Measurements from ENCODE around the gene CDHR3.

Gene CDHR3

DNA sequence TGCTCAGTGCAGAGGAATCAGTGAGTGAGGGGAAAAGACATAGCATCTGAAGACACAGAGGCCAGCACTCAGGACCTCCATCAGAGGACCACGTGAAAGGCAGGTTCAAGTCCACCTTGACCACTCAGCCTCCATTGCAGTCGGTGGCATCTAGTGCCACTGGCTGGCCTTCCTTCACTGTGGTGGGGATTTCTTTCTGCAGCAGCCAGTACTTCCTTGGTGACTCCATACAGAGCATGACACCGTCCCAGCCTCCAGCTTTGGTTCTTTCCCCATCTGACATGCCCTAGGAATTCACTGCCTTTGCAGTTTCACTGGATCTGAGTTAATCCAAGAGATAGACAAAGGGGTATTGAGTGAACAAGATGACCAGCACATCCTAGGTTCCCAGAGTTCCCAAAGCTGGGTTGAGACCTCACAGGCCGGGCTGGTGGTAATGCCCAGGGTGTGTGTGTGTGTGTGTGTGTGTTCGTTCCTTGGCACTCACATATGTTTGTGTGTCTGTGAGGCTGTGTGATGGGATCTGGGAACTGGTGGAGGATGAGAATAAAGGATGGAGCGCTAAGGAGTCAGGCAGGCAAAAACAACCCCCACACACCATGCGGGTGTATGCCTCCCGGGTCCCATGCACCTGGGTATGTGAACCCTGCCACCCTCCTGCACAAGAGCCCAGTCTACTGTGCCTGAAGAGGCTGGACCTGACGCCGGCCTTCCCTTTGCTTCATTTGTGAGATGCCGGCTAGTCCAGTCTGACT, 91.3 kb downstream of the CDHR3 start:
- no peak for DNase-seq

DNA sequence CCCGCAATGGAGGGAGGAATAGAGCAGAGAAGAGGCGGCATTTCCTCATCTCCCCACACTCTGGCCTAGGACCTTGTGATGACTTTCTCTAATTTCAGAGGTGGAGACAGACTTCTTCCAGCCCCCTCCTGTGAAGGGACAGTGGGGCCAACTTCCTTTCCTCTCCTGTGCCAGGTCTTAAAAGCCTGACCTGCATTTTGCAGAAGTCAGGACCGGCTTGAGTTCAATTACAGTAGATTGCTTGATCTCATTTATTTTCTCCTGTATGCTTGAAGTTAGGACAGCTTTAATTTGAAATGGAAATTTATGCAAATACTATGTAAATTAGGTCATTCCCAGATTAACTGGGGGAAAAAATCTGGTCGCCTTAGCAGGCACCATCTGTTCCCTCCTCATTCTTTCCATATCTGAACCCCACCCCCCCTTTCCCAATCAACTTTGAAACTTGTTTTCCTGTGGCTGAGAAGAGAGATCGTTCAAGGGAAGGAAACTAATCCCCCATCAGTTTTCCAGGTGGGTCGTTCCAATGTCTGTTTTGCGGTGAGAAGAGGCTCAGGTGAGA, 92.0 kb downstream of the CDHR3 start:
- DNase-seq = no peak

DNA sequence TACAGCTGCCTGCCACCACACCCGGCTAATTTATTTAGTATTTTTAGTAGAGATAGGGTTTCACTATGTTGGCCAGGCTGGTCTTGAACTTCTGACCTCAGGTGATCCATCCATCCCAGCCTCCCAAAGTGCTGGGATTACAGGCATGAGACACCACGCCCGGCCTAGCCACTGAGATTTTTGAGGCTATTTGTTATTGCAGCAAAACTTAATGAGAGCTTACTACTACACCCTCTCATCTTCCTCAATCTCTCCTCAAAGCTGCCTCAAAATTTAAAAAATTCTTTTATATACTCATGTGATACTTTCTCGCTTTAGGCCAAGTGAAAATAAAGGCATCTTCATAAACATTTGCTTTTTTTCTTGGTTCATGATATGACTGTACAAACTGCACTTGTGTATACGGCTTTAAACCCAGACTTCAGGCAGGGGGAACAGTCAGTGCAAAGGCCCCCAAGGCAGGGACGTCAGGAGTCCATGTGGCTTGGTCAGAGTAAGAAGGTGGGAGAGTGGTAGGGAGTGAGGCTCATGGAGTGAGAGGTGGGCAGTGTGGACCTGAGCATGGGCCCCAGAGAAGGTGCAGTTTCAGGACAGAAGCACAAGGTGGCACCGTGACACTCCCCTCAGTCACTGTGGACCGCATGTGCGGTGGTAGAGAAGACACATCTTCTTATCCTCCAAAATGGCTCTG, 93.6 kb downstream of the CDHR3 start:
- peak; percentile 71 to 72 for DNase-seq

DNA sequence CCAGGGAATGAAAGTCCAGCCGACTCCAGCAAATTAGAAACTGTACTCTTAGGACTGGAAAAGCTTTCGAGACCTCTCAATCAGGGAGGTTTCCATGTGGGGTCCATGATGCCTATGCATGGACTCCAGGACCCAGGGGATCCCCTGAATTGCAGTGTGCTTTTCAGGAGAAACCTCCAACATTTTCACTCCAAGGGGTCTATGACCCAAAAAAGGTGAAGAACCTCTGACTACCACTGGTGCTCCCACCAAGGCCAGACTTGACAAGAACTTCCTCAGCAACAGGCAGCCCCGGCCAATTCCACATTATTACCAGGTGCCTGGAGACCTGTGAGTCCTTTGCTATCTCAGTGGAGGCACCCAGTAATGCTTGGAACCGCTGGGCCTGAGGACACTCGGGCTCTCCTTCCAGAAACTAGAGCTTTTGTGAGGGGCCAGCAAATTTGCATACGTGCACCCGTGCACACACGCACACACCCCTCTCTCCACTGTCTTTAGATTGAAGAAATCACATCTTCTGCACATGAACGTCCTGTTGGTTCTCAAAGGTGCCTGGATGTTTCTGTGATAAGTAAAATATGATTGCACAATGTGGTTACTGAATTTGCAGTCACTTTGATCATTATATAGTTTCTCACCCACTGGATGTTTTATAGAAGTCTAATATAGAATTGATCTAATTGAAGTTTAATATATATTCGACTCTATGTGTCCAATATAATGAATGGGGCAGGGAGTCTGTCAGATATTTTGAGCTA, 94.3 kb downstream of the CDHR3 start:
- no peak for DNase-seq

DNA sequence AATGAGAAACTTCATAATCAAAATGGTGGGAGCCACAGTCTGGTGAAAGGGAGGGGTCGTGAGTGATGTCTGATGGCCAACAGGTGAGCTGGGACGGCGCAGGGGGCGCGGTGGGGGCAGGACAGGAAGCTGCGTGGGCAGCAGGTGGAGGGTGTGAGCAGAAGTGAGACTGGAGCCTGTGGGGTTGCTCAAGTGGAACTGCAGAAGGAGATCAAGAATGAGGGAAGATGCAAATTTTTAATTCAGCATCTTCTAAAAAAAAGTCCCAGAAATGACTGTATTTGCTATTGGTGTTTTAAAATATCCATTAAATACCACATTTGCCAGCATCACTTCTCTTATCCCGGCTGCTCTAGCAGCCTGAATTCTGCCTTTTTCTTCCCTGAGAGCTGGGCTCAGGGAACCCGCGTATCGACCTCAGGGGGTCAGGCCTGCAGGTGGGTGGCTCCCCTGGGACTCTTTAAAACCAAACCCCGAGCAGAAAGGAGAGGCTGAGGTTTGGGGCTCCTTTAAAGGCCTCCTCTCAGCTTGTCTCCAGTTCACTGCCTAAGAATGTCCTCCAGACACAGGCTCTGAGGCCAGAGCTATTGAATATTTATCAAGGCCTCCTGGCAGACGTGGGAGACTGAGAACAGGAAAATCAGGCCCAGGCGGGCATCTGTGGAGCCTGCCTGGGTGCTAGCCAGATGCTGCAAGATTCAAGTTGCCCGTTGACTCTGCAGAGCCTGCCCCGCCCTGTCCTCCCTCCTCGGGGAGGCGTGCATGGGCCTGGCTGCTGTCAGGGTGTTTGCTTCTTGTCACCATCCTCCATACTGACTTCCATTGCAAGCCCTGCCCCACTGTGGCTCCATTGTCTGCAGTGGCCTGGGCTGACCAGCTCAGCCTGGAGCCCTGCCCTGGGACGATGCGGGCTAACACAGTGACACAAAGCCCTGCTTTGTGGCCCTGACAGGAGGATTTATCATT, 95.2 kb downstream of the CDHR3 start:
- peak; percentile 5 to 82 for DNase-seq

DNA sequence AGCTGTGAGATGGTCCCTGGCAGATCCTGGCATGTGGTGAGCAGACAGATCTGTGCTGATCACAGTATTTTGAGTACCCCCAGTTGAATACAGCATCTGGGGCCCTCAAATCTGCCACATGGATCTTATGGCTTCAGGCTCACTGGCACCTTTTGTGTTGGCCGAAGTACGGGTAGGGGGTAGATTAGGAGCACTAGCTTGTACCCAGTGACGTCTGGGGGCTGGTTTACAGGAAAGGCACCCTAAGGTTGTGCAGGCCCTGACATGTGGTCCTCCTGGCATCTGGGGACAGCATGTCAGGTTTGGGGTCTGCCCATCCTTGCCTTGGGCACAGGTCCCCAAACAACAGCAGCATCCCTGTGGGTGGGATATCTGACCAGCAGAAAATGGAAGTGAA, 95.9 kb downstream of the CDHR3 start:
- DNase-seq = no peak

DNA sequence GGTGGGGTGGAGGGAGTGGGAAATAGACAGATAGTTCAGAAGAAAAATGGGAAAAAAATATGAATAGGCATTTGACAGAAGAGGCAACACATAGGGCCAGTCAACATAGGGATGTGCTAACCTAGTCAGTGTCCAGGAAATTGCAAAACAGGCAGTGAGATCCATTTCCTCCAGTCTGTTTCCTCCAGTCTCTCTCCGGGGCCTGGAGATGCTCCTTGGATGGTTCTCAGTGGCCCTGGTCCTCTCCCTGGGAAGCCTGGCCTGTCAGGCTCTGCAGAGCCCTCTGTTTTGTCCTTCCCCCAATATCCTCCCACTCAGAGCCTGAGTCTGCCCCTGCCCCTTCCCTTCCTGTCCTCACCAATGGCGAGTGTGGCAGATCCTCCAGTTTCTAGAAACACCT, 96.5 kb downstream of the CDHR3 start:
- no peak for DNase-seq

DNA sequence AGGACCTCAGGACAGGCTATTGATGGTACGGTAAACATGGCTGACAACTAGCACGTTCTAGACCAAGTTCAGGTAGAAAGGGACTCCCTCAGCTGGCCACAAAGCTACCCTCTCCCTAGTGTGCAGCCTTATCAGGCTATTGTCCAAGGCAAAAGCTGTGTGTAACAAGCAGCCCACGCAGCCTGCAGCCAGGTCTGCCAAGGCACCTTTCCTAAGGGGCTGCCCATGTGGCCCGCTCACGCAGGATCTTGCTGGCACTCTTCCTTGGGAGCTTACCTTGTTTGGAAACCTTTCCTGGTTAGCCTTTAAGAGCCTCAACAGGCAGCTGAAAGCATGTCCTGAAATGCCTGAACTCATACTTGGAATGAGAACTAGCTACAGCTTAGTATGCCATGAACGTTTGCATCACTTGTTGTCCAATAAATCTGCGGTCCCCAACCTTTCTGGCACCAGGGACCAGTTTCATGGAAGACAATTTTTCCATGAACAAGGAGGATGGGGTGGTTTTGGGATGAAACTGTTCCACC, 97.4 kb downstream of the CDHR3 start:
- no peak for DNase-seq

DNA sequence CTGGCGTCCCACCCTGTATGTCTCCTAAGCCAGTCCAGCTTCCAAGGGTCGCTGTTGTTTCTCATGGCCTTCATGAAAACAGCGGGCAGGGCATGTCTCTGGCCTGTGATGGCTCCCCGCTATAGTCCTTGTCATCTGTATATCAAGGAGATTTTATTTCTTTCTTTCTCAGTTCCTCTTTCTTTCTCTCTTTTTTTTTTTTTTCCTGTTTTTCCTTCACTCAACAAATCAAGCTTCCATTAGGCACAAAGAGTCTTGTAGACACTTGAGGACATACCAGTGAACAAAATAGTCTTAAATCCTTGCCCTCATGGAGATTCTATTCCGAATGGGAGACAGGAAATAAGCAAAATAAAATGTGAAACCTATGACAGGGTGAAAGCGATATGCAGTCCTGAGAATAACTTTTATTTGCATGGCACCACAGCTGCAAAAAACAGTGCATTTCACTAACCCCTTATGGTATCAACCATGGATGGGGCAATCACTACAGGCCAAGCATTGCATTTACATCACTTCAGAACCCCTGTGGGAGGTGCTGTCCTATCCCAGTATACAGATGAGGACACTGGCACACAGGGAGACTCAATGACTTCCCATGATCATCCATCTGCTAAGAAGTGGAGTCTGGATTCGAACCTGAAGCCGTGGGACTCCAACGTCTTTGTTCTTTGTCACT, 98.4 kb downstream of the CDHR3 start:
- no peak for DNase-seq

DNA sequence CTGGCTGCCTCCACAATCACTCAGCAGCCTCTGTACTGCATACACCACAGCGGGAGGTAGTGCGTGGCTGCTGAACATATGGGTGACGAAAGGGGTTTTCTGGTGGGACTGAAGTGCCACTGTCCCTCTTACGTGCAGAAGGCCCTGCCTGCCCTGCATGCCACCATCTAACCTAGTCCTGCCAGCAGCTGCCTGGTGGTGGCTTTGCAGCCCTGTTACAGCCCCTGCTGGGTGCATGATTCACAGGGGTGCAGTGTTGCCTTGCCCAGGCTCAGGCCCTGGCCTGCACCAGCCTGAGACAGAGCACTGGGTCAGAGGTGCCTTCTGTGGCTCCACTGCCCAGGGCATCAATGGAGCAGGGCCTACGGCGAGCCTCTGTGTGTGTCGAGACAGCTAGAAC, 98.9 kb downstream of the CDHR3 start:
- DNase-seq = no peak

DNA sequence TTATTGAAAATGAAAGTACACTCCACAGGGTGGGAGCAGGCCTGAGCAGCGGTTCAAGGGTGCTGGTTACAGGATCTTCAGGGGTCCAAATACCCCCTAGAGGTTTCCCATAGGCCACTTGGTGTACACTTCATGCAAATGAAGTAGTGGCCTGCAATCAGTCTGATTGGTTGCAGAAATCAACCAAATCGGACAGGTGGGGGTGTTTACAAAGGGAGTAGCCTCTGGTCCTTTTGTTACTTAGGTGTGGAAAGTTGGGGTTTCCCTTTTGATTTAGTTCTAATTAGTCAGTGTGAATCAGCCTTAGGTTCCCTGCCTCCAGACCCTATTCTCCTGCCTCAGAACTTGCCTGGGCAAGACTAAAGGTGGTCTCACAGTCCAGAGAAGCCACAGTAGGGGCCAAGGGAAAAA, 99.5 kb downstream of the CDHR3 start:
- no peak for DNase-seq

DNA sequence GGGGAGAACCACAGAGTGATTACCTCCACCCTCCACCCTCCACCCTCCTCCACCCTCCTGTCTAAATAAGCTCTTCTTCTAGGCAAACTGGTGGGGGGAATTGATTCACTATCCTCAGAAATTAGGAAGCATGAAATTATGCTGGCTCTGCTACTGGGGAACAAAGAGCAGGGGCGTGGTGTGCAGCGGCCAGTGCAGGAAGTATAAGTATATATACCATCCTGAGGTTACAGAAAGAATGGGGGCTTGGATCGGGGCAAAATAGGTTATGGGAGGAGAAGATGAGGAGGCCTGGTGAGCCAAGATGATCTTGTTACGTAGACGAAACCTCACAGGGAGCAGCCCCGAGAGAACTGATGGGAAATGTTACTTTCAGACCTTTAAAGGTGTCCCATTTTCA, 100.0 kb downstream of the CDHR3 start:
- no peak for DNase-seq

DNA sequence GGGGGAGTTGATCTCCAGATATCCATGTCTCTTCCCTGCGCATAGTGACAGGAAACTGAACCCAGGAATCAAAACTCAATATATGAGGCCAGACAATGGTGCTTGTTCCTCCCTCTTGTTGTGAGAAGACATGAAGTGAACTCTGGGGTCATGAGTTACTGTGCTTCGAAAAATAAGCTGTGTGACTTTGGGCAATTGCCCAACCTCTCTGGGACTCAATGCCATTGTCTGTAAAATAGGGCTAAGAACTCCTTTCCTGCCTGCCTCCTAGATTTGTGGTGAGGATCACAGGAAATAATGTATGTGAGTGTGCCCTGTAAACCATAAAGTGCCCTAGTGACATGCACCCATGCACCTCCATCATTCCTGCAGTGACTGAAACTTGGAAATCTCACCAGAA, 100.6 kb downstream of the CDHR3 start:
- no peak for DNase-seq

DNA sequence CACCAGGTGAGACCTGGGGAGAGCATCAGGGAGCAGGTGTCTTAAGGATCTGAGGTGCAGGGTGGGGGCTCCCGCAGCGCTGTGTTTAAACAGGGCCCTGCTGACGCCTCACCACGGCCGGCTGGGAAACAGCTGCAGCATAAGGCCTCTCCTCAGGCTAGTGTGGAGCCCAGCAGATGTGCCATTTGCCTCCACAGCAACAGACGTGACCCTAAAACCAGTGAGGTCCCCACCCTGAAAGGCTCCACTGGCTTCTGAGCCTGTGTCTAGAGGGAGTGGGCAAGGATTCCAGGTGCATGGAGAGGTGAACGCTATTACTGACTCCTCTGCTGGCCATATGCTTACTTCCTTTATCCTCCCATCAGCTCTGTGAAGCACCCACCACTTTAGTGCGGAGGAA, 101.3 kb downstream of the CDHR3 start:
- no peak for DNase-seq

DNA sequence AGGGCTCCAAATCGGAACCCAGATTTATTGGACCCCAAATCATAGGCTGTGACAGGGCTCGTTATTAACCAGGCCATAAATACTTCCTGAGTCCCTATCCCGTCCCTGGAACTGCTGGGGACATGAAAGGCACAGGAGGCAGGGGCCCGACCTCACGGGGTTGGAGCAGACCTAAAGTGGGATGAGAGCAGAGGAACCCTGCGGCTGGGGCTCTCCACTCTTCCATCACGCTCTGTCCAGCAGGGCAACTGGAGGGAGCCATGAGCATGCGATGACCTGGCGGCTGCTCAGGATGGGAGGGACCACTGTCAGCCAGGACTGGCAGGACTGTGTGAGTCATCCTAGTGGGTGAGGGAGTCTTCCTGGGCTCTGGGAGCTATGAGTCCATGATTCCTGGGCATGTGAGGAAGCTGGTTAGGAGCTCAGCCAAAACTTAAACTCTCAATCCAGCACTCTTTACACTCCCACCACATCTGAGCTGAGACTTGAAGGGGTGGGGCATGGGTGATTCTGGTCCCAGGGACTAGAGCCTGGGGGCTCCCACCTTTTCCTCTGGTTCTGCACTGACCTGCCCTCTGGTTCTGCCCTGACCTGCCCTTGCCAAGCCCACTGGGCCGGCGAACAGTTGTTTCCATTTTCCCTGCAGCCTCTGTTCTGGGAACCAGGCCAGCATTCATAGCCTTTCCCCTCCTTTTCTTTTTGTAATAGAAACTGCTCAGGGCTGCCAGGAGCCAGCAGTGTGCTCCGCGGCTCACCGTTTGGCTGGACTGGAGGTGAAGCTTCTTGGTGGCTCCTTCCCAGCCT, 101.9 kb downstream of the CDHR3 start:
- no peak for DNase-seq

DNA sequence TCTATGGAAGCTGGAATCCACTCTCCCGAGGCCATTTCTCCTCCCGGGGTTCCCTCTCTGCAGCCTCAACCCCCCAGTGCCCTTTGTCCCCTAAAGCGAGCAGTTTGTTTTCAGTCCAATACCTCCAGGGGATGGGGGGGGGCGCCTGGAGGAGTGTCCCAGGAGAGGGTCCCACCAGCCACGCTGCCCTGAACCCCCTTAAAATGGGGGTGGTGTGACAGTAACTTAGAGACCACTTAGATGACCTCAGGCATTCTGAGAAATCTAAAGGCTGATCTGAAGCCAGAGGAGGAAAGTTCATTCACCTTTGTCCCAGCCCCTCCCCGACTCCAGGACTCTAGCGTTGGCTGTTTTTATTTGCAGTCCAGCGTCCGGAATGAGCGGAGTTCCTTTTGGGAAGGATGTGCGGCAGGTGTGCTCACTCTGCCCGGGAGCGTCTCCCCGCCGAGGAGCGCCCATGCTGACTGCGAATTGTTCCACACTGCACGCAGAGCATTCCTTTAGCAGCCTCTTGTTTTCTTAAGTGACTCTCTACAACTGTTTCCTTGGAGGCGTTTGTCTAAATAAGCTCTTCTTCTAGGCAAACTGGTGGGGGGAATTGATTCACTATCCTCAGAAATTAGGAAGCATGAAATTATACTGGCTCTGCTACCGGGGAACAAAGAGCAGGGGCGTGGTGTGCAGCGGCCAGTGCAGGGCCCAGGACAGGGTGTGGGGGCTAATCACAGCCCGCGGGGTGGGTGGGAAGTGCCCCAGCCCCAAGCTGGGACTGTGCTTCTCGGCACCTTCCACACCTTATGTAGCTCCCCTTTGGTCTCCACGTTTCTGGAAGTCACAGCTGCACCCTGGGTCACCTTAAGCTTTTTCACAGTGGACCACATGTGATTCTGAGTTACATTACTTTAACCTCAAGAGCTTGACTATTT, 102.8 kb downstream of the CDHR3 start:
- DNase-seq = no peak

DNA sequence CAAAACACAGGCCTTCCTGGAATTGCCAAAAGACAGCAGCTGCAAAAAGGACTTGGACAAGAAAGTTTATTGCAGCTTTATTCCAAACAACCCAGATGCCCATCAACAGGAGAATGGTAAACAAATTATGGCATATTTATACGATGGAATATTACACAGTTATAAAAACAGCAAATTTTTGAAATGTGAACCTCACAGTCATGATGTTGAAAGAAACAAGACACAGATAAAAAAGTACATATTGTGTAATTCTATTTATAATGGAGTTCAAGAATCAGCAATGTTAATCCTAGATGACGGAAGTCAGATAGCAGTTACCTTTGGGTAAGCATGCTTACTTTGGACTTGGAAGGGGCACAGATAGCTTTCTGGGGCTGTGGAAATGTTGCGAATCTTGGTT, 104.6 kb downstream of the CDHR3 start:
- no peak for DNase-seq

DNA sequence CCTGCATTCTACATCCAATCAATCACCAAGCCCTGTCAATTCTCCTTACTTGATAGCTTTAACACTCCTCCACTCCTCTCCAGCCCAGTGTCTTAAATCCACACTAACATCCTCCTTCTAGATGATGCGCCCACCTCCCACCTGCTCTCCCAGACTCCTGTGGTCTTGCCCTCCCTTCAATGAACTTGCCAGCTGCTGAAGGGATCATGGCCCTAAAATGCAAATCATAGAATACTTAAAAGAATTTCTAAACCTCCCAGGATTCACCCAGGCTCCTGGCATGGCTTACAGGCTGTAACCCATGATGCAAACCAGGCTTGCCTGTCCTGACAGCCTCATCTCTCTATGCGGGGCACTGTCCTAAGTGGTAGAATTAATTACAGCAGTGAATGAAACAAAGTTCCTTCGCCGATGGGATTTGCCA, 105.5 kb downstream of the CDHR3 start:
- no peak for DNase-seq

DNA sequence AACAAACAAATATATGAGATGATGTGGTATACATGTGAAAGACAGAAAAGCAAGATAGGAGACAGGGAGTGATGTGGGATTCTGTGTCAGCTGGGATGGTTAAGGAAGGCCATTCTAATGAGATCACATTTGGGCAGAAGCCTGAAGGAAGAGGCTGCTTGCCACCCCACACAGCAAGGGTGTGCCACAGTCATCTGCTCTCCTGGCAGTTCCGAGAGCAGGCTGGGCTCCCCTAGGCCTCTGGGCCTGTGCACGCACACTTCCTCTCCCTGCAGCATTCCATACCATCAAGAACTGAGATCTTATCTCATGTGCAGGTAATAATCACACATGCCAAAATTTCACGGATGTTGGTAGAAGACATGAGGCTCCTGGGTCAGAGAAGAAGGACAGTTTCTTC, 105.9 kb downstream of the CDHR3 start:
- DNase-seq = no peak

Data from CD4-positive, alpha-beta T cell treated with Interleukin-1 beta for 1 hour (primary cell).